Central memory CD8-positive, alpha-beta T cell (primary cell): ENCODE results near the gene ADORA2A.

Experiments used
- ATAC-seq: fragments of 150-1000 bp; cut with Tn5 transposase; replicated peaks from 2 replicates; pipeline ENCODE4 v1.10.0; 2022; ENCODE audit warnings: mild to moderate bottlenecking, moderate FRiP score, moderate number of reproducible peaks; ENCODE audit not compliant: poor library complexity, severe bottlenecking; ENCODE audit errors: extremely low read depth
- DNase-seq, 2 donors: peaks; one replicate each; pipeline ENCODE4 v3.0.0; 2021; ENCODE audit warnings: low spot score in 2 of 2
- H3K27ac Mint-ChIP-seq: one replicate; pipeline ENCODE4 v1.8.0; 2022; ENCODE audit warnings: low read depth, mild to moderate bottlenecking, moderate library complexity, mixed read lengths
- H3K27me3 Mint-ChIP-seq: one replicate; pipeline ENCODE4 v1.8.0; 2022; ENCODE audit warnings: mixed read lengths
- H3K36me3 Mint-ChIP-seq: one replicate; pipeline ENCODE4 v1.8.0; 2022; ENCODE audit warnings: mild to moderate bottlenecking, moderate library complexity, mixed read lengths; ENCODE audit not compliant: insufficient read depth
- H3K4me1 Mint-ChIP-seq: one replicate; pipeline ENCODE4 v1.8.0; 2022; ENCODE audit warnings: mixed read lengths
- H3K4me3 Mint-ChIP-seq: one replicate; pipeline ENCODE4 v1.8.0; 2022; ENCODE audit warnings: mild to moderate bottlenecking, moderate library complexity, mixed read lengths
- H3K9me3 Mint-ChIP-seq: one replicate; pipeline ENCODE4 v1.8.0; 2022; ENCODE audit warnings: mixed read lengths

Gene ADORA2A

DNA sequence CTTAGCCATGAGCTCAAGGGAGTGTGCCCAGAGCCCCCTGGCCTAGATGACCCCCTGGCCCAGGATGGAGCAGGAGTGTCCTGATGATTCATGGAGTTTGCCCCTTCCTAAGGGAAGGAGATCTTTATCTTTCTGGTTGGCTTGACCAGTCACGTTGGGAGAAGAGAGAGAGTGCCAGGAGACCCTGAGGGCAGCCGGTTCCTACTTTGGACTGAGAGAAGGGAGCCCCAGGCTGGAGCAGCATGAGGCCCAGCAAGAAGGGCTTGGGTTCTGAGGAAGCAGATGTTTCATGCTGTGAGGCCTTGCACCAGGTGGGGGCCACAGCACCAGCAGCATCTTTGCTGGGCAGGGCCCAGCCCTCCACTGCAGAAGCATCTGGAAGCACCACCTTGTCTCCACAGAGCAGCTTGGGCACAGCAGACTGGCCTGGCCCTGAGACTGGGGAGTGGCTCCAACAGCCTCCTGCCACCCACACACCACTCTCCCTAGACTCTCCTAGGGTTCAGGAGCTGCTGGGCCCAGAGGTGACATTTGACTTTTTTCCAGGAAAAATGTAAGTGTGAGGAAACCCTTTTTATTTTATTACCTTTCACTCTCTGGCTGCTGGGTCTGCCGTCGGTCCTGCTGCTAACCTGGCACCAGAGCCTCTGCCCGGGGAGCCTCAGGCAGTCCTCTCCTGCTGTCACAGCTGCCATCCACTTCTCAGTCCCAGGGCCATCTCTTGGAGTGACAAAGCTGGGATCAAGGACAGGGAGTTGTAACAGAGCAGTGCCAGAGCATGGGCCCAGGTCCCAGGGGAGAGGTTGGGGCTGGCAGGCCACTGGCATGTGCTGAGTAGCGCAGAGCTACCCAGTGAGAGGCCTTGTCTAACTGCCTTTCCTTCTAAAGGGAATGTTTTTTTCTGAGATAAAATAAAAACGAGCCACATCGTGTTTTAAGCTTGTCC lies 14.3 kb downstream of the ADORA2A start:
- ATAC-seq (no peak), DNase-seq (no peak)
- Mint-ChIP-seq H3K9me3 (no peaks in the 10 kb centered on the region), H3K4me1 (peaks cover 38% of the 10 kb centered on the region), H3K27me3 (no peaks in the 10 kb centered on the region), H3K27ac (no peak overlapping the region), H3K4me3 (no peak overlapping the region), H3K36me3 (peaks cover 26% of the 10 kb centered on the region)

DNA sequence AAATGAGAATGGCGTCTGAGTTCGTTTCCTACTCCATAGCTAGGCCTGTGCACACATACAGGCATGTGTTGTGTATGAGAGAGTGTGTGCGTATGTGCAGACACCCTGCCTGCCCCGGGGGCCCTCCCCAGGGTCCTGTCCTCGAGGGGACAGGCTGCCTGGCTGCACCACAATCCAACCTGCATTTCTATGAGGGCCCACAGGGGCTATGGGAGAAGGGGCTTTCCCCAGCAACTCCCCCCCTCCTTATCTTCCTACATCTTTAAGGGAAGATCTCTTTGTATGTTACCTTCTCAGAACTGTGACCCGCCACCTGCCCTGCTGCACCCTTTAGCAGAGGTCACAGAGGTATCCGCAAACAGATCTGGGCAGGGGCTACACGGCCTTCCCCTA lies 14.9 kb downstream of the ADORA2A start:
- Mint-ChIP-seq H3K27me3 (no peaks in the 10 kb centered on the region), H3K27ac (peak overlapping the region; percentile 69), H3K4me1 (peaks cover 32% of the 10 kb centered on the region), H3K4me3 (no peak overlapping the region), H3K36me3 (peaks cover 25% of the 10 kb centered on the region), H3K9me3 (no peaks in the 10 kb centered on the region)
- ATAC-seq (no peak), DNase-seq (no peak)

- ATAC-seq (no peak), DNase-seq (no peak)
- peaks cover 23% of the 10 kb centered on the region for H3K36me3 Mint-ChIP-seq
- no peaks in the 10 kb centered on the region for H3K9me3 Mint-ChIP-seq
- H3K27me3 Mint-ChIP-seq = no peaks in the 10 kb centered on the region
- no peak overlapping the region for H3K27ac Mint-ChIP-seq
- H3K4me3 Mint-ChIP-seq = no peak overlapping the region
- peaks cover 19% of the 10 kb centered on the region for H3K4me1 Mint-ChIP-seq
Measured at GRCh38 chr22:24443668-24444067, 16.3 kb downstream of the ADORA2A start.

- no peak for DNase-seq
- H3K27me3 Mint-ChIP-seq = no peaks in the 10 kb centered on the region
- no peak for ATAC-seq
- no peaks in the 10 kb centered on the region for H3K9me3 Mint-ChIP-seq
- no peak overlapping the region for H3K4me3 Mint-ChIP-seq
- peaks cover 21% of the 10 kb centered on the region for H3K36me3 Mint-ChIP-seq
- peaks cover 19% of the 10 kb centered on the region for H3K4me1 Mint-ChIP-seq
- no peak overlapping the region for H3K27ac Mint-ChIP-seq
Measured at GRCh38 chr22:24444251-24444650, 16.9 kb downstream of the ADORA2A start.

- no peaks in the 10 kb centered on the region for H3K9me3 Mint-ChIP-seq
- no peak for ATAC-seq
- H3K4me1 Mint-ChIP-seq = peaks cover 19% of the 10 kb centered on the region
- H3K36me3 Mint-ChIP-seq = peaks cover 16% of the 10 kb centered on the region
- no peak overlapping the region for H3K27ac Mint-ChIP-seq
- no peaks in the 10 kb centered on the region for H3K27me3 Mint-ChIP-seq
- DNase-seq = no peak
- H3K4me3 Mint-ChIP-seq = no peak overlapping the region
Measured at GRCh38 chr22:24444729-24445466, 17.5 kb downstream of the ADORA2A start.

GRCh38 chr22:24445481-24446259 lies 18.3 kb downstream of the ADORA2A start:
- ATAC-seq = no peak
- Mint-ChIP-seq H3K27ac (no peak overlapping the region), H3K27me3 (no peaks in the 10 kb centered on the region), H3K4me3 (no peak overlapping the region), H3K9me3 (no peaks in the 10 kb centered on the region), H3K4me1 (peaks cover 16% of the 10 kb centered on the region), H3K36me3 (peaks cover 20% of the 10 kb centered on the region)
- no peak for DNase-seq

DNA sequence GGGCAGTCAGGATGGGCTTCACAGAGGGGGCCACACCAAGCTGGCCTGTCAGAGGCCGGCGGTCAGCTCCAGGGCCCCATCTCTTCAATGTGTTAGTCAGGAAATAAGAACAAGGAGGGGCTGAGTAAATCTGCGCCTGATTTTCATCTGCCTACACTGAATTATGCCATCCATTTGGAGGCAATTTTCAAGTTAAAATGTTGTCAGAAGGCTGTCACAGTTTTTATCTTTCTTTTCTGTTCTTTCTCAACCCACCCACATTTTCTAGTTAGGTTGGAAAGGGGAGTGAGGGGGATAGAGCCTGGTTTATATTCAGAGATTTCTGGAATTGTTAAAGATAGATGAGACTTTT lies 18.8 kb downstream of the ADORA2A start:
- DNase-seq (no peak), ATAC-seq (no peak)
- Mint-ChIP-seq H3K27me3 (no peaks in the 10 kb centered on the region), H3K9me3 (no peaks in the 10 kb centered on the region), H3K4me1 (peaks cover 11% of the 10 kb centered on the region), H3K36me3 (peaks cover 18% of the 10 kb centered on the region), H3K4me3 (no peak overlapping the region), H3K27ac (no peak overlapping the region)

DNA sequence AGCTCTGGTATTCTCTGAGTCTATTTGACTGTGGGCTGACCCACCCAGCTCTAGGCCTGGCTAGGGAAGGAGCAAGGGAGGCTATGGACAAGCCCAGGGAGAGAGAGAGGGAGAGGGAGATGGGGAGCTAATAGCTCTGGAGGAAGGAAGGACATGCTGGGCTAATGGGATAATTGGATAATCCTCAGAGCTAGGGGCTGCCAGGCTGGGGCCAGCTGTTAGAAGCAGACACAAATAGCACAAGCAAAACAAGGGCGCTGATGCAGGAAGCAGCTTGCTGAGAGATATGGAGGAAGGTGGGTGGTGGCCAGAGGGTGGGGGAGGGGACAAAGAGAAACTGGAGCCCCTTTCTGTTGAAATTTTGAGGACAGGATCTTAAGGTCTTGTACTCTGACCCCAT lies 23.2 kb downstream of the ADORA2A start:
- H3K27me3 Mint-ChIP-seq = no peaks in the 10 kb centered on the region
- H3K9me3 Mint-ChIP-seq = no peaks in the 10 kb centered on the region
- H3K36me3 Mint-ChIP-seq = peaks cover 4% of the 10 kb centered on the region
- no peak for ATAC-seq
- no peak overlapping the region for H3K4me3 Mint-ChIP-seq
- H3K27ac Mint-ChIP-seq = no peak overlapping the region
- no peak for DNase-seq
- H3K4me1 Mint-ChIP-seq = no peaks in the 10 kb centered on the region

DNA sequence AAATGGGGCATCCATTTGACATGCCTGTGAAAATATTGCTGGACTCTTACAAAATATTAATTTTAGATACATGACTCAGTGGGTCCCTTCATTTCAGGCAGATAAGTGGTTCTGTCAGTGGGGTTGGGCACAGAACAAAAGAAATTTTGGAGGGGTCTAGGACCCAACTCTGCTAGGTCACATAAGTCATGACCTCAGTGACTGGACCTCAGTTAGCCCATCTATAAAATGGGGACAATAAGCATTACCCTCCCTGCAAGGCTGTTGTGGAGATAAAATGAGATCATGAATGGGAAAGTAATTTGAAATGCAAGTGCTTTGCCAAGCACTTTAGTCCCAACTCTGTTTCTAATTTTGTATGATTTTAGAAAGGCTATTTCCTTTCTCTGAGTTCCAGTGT lies 23.8 kb downstream of the ADORA2A start:
- no peak overlapping the region for H3K27ac Mint-ChIP-seq
- H3K4me3 Mint-ChIP-seq = no peak overlapping the region
- no peaks in the 10 kb centered on the region for H3K27me3 Mint-ChIP-seq
- no peaks in the 10 kb centered on the region for H3K4me1 Mint-ChIP-seq
- H3K9me3 Mint-ChIP-seq = no peaks in the 10 kb centered on the region
- H3K36me3 Mint-ChIP-seq = peaks cover 6% of the 10 kb centered on the region
- DNase-seq = no peak
- ATAC-seq = no peak

- Mint-ChIP-seq H3K4me3 (no peak overlapping the region), H3K27me3 (no peaks in the 10 kb centered on the region), H3K36me3 (peaks cover 9% of the 10 kb centered on the region), H3K4me1 (no peaks in the 10 kb centered on the region), H3K27ac (no peak overlapping the region), H3K9me3 (no peaks in the 10 kb centered on the region)
- ATAC-seq (no peak), DNase-seq (no peak)
Measured at GRCh38 chr22:24453853-24454252, 26.5 kb downstream of the ADORA2A start.

- Mint-ChIP-seq H3K4me1 (no peaks in the 10 kb centered on the region), H3K36me3 (peaks cover 9% of the 10 kb centered on the region), H3K4me3 (no peak overlapping the region), H3K27ac (no peak overlapping the region), H3K9me3 (no peaks in the 10 kb centered on the region), H3K27me3 (no peaks in the 10 kb centered on the region)
- DNase-seq (no peak), ATAC-seq (no peak)
Measured at GRCh38 chr22:24455039-24455438, 27.6 kb downstream of the ADORA2A start.

GRCh38 chr22:24455751-24456426 lies 28.5 kb downstream of the ADORA2A start:
- Mint-ChIP-seq H3K9me3 (no peaks in the 10 kb centered on the region), H3K4me3 (no peak overlapping the region), H3K27ac (no peak overlapping the region), H3K36me3 (peaks cover 5% of the 10 kb centered on the region), H3K4me1 (peaks cover 4% of the 10 kb centered on the region), H3K27me3 (no peaks in the 10 kb centered on the region)
- DNase-seq = no peak
- ATAC-seq = no peak
